ENCODE measurements around the gene TSPAN31. TPM values are rescaled to one million over a fixed set of nuclear protein-coding genes. Genes with fewer than 3 reads are reported as not detected.

The TSPAN31 gene
- total RNA-seq, 2 experiments from 2014 or later = 19.6 to 23.2 TPM

DNA sequence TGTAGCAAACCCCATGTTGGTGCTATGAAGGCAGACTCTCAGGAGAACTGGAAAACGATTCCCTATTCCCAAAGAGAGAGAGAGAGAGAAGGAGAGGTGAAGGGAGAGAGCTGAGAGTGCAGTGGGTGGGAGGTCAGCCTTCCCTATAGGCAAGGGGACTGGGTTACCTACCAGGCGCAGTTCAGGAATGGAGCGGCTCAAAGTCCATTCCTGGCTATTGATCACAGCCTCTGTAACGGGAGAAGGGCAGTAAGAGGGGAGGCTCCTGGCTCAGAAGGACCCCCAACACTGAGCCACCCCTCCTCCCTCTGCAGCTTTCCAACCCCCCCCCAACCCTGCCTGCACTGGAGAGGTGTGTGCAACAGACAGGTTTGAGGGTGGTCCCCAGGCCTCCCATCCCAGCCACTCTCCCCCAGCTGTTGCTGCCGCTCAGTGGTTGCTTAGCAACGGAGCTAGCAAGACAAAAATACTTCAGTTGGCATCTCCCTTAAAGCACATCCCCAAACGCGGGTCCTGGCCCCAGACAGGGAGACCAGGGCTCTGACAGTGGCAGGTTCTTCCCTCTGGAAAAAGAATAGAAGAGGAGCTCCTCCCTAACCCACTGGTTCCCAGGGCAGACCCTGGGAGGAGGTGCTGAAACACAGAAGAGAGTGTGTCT lies 9.5 kb upstream of the TSPAN31 start:
- Mint-ChIP-seq H3K9me3 (no peaks in the 10 kb centered on the region), H3K27ac (no peak overlapping the region), H3K36me3 (peaks cover 40% of the 10 kb centered on the region), H3K4me1 (peaks cover 24% of the 10 kb centered on the region), H3K4me3 (no peak overlapping the region), H3K27me3 (no peaks in the 10 kb centered on the region)
- DNase-seq (no peak), ATAC-seq (ENCODE audit: low read depth) (no peak)
- POLR2A ChIA-PET = no interaction called here

DNA sequence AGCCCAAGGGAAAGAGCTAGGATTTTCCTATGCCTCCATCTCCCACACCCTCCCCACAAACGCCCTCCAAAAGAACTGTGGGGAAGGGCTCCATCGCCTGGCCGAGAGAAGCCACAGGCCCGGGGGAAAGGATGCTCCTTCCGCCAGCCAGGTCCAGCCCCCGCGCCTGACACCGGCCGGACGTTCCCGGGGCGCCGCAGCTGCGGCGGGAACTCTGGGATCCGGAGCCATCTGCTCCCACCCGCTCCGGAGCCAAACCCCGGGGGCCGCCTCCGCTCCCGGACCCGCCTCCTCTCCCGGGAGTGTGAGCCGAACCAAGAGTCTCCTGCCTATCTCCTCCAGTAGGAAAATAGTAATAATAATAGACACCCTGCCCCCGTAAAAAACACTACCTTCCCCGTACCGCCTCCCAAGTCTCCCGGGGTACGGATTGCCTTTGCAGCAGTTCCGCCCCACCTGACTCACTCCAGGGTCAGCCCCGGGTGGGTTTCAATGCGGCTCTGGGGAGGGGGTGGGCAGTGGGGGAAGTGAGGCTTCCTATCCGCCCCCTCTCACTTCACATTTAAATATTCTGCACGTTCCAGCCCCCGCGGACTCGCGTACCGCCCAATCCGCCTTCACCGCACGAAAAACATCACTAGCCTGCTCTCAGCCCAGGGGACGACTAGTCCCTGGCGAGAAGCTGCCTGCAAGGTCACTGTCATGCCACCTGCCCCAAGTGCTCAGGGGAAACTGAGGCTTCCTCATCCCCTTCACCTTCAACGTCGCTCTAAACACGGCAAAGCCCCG lies 8.7 kb upstream of the TSPAN31 start:
- Mint-ChIP-seq H3K27ac (peak overlapping the region; percentile 54), H3K9me3 (no peaks in the 10 kb centered on the region), H3K4me1 (peaks cover 31% of the 10 kb centered on the region), H3K27me3 (no peaks in the 10 kb centered on the region), H3K4me3 (no peak overlapping the region), H3K36me3 (peaks cover 38% of the 10 kb centered on the region)
- DNase-seq = no peak
- POLR2A ChIA-PET = interaction anchor here (0.6 to 1.0 kb wide), 2 partner anchors 9 to 28 kb away, joined by 3 read pairs; no protein-coding TSS in a partner anchor
- no peak for ATAC-seq (ENCODE audit: low read depth)

DNA sequence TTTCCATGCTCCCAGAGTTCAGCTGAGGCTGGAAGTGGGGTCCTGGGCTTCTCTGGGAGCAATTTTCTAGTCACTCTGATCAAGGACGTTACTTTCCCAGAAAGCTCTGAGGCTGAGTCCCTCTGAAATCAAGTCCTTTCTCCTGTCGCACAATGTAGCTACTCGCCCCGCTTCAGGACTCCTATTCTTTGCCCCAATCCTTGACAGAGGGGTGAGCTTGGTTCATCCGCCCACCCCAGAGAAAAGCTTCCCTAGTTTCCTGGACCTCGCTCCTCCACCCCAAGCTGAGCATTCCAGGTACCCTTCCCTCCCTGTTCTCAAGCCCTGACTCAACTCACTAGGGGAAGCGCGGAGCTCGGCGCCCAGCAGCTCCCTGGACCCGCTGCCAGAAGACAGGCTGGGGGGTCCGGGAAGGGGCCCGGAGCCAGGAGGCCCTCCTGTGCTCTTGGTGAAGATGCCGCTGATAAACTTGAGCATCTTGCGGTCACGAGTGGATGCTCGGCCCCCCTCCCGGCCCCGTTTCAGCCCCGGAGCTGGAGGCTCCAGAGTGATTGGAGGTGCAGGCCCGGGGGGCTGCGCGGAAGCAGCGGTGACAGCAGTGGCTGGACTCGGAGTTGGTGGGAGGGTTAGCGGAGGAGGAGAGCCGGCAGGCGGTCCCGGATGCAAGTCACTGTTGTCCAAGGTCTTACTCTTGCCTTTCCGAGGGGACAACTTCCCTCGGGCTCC lies 7.9 kb upstream of the TSPAN31 start:
- Mint-ChIP-seq H3K27me3 (no peaks in the 10 kb centered on the region), H3K36me3 (peaks cover 32% of the 10 kb centered on the region), H3K4me3 (no peak overlapping the region), H3K9me3 (no peaks in the 10 kb centered on the region), H3K4me1 (peaks cover 33% of the 10 kb centered on the region), H3K27ac (peak overlapping the region; percentile 54)
- ATAC-seq (ENCODE audit: low read depth) (no peak), DNase-seq (no peak)
- POLR2A ChIA-PET = interaction anchor here (0.6 to 1.0 kb wide), 2 partner anchors 10 to 29 kb away, joined by 3 read pairs; no protein-coding TSS in a partner anchor

DNA sequence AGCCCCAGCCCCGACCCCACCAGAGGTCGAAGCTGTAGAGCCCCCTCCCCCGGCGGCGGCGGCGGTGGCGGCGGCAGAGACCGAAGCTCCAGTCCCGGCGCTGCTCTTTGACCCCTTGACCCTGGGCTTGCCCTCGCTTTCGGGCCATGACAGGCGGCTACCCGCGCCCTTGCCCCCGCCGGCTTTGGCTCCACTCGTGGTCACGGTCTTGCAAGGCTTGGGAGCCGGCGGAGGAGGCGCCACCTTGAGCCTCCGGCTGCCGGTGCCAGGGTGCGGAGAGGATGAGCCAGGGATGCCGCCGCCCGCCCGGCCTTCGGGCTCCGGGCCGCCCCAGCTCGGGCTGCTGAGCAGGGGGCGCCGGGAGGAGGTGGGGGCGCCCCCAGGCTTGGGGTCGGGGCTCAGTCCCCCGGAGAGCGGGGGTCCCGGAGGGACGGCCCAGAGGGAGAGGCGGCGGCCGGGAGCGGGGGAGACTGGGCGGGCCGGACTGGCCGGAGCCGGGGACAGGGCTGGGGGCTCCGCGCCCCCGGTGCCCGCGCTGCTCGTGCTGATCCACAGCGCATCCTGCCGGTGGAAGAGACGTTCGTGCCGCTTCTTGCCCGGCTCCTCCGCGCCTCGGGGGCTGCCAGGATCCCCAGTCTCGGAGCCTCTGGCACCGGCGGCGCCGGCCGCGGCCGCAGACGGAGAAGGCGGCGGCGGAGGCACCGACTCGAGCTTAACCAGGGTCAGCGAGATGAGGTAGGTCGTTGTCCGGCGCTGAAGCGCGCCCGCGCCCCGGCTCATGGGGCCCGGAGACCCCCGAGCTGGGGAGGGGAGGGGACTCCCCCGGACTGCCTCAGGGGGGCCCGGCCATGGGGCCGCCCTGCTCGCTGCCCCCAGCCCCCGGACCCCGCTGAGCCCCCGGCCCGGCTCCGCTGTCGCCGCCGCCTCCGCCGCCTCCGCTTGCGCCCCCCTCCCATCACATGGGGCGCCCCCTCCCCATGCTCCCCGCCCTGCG lies 7.1 kb upstream of the TSPAN31 start:
- ATAC-seq (ENCODE audit: low read depth) (no peak), DNase-seq (no peak)
- Mint-ChIP-seq H3K27ac (no peak overlapping the region), H3K27me3 (no peaks in the 10 kb centered on the region), H3K36me3 (peaks cover 25% of the 10 kb centered on the region), H3K4me3 (no peak overlapping the region), H3K4me1 (peaks cover 38% of the 10 kb centered on the region), H3K9me3 (no peaks in the 10 kb centered on the region)
- POLR2A ChIA-PET = interaction anchor here (1.0 kb wide), 1 partner anchor 11 kb away, joined by 3 read pairs; no protein-coding TSS in a partner anchor

DNA sequence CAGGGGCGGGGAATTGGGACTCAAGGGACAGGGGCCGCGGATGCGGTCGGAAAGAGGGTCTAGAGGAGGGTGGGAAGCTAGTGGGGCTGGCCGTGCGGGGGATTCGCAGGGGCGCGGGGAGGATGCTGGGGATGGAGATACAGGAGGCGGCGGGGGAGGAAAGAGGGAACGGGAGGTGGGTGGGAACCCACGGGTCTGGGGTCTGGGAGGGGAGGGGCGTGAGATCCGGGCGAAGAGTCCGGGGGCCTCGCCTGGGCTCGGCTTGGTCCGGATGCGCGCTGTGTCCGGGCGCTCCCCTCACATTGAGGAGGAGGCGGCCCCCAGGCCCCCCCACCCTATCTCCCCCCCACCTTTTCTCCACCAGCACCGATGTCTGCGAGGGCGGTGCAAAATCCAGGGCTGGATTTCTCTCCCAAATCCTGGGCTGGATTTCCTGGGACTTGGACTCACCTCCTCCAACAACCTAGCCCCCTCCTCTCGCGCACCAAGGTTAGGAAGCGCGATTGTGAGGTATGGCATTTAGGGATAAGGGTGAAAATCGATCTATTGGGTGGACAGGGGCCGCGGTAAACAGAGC lies 6.1 kb upstream of the TSPAN31 start, which contains the start of gene AGAP2:
Gene AGAP2 (minus strand): TSS at position 82 of the 577 bp plus-strand sequence. CDS start 496 bp downstream, outside the sequence.
- Mint-ChIP-seq H3K4me1 (peaks cover 39% of the 10 kb centered on the region), H3K4me3 (peak within 1 kb of the TSS; percentile 88), H3K9me3 (no peaks in the 10 kb centered on the region), H3K36me3 (peaks cover 21% of the 10 kb centered on the region), H3K27me3 (no peaks in the 10 kb centered on the region), H3K27ac (peak within 1 kb of the TSS; percentile 42)
- POLR2A ChIA-PET = interaction anchor here (1.5 kb wide), 1 partner anchor 7 kb away, joined by 3 read pairs; no protein-coding TSS in a partner anchor
- ATAC-seq (ENCODE audit: low read depth) = no peak
- DNase-seq = no peak

DNA sequence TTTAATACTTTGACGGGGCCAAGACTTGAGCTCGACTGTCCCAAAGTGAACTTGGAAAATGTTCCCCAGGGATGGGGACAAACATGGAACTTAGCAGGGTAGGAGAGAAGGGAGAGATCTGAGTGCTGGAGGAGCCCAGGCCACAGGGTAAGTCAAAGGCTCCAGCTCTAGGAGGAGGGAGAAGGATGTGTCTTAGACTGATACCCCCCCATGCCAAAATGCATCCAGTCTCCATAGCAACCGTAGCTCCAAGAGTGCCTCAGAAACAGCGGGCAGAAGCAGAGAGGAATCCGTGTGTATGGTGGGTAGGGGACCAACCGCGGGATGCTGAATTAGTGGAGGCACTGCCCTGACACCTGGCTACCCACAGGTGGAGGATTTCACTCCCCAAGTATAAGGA lies 5.5 kb upstream of the TSPAN31 start:
- peaks cover 19% of the 10 kb centered on the region for H3K36me3 Mint-ChIP-seq
- POLR2A ChIA-PET = interaction anchor here (1.5 kb wide), 2 partner anchors 8 to 12 kb away, joined by 3 to 4 read pairs; no protein-coding TSS in a partner anchor
- H3K4me3 Mint-ChIP-seq = peak overlapping the region; percentile 88
- peak overlapping the region; percentile 51 for H3K27ac Mint-ChIP-seq
- H3K4me1 Mint-ChIP-seq = peaks cover 46% of the 10 kb centered on the region
- no peaks in the 10 kb centered on the region for H3K9me3 Mint-ChIP-seq
- DNase-seq = no peak
- no peak for ATAC-seq (ENCODE audit: low read depth)
- H3K27me3 Mint-ChIP-seq = no peaks in the 10 kb centered on the region

DNA sequence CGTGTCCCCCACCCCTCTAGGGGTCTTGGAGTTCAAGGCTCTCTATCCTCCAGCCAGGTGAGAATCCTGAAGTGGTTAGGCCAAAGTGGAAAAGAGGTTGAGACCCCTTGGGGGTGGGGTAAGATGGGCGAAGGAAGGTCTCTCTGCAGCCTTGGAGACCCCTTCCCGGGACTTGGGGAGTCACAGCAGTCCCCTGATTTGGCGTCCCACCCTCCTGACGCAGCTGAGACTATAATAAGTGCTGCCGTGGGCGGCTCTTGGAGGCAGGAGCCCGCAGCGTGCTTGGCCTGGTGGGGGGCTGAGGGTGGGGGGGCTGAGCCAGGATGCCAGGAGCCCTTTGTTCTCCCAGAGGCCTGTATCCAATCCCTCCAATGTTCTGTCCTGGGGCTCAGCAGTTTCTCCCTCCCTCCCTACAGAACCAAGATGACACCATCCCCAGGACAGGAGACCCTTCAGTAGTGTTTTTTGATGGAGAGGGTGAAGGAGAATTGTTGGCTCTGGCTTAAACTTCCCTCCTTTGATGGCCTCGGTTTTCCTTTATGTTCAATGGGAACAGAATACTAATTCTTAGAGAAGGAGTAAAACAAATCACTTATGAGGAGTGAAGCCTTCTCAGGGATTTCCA lies 4.8 kb upstream of the TSPAN31 start:
- DNase-seq (no peak), ATAC-seq (ENCODE audit: low read depth) (no peak)
- H3K9me3 Mint-ChIP-seq = no peaks in the 10 kb centered on the region
- peaks cover 17% of the 10 kb centered on the region for H3K36me3 Mint-ChIP-seq
- peak overlapping the region; percentile 51 for H3K27ac Mint-ChIP-seq
- no peaks in the 10 kb centered on the region for H3K27me3 Mint-ChIP-seq
- H3K4me3 Mint-ChIP-seq = peak overlapping the region; percentile 88
- H3K4me1 Mint-ChIP-seq = peaks cover 46% of the 10 kb centered on the region
- POLR2A ChIA-PET = interaction anchor here (0.5 to 1.5 kb wide), 4 partner anchors 9 to 201 kb away, joined by 3 to 4 read pairs (median 3); partner anchors contain the start of gene ATP23

DNA sequence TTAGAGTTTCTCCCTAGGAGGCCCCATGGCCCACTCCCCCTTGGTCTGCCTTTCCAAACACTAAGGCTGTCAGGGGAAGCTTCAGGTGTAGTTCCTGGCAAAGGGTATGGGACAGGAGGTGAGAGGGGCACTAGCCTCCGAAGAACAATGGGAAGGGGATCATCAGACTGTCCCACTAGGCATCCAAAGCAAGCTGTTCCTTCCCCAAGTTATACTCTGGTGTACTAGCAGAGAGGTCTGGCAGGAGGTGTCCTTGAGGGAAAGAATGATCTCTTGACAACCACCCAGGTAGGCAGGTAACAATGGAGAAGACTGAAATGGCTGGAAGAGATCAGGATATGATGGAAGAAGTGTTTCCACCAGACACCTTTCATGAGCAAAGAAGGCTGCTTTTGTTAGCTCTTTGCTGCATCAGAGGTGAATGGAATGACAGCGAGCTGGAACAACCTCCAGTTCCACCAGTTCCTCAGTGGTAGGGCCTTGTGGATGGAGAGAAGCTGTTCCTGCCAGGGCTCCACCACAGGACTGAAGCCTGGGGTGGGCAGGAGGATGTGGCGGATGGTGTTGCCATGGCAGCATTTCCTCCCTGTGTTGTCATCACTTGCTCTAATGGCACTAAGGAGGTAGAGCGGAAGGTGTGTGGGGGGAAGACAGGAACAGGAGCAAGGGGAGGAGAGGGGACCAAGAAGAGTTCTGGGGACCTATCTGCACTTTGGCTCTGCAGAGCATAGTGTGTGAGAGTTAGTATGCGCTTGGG lies 4.0 kb upstream of the TSPAN31 start:
- peak; percentile 59 for ATAC-seq (ENCODE audit: low read depth)
- Mint-ChIP-seq H3K27ac (peak overlapping the region; percentile 84), H3K36me3 (peaks cover 17% of the 10 kb centered on the region), H3K4me1 (peaks cover 49% of the 10 kb centered on the region), H3K9me3 (no peaks in the 10 kb centered on the region), H3K27me3 (no peaks in the 10 kb centered on the region), H3K4me3 (peak overlapping the region; percentile 88)
- POLR2A ChIA-PET = interaction anchor here (0.5 to 2.4 kb wide), 19 partner anchors 8 to 282 kb away, joined by 3 to 10 read pairs (median 4); partner anchors contain the start of genes ATP23, CDK4, CYP27B1 and DCTN2
- peak; percentile 80 for DNase-seq

DNA sequence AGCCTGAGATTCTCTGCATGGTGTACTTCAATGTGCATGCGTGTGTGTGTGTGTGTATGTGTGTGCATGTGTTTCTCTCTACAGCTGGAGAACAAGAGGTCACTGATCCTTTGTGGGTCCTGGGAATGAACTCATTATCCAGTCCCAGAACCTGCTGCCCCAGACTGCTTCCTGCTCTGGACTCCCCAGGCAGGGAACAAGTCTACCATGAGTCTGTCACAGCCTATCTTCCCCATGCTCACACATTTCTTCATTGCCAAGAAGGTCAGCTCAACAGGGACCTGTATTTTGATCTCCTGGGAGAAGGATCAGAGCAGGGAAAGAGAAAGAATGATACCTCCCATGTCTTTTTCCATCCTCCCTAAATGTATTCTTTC lies 3.4 kb upstream of the TSPAN31 start:
- Mint-ChIP-seq H3K27me3 (no peaks in the 10 kb centered on the region), H3K4me3 (peak overlapping the region; percentile 88), H3K4me1 (peaks cover 53% of the 10 kb centered on the region), H3K36me3 (peaks cover 16% of the 10 kb centered on the region), H3K9me3 (no peaks in the 10 kb centered on the region), H3K27ac (peak overlapping the region; percentile 84)
- no peak for DNase-seq
- ATAC-seq (ENCODE audit: low read depth) = no peak
- POLR2A ChIA-PET = interaction anchor here (0.6 to 2.4 kb wide), 19 partner anchors 8 to 381 kb away, joined by 3 to 10 read pairs (median 4); partner anchors contain the start of genes CDK4, CYP27B1, DCTN2 and DDIT3

DNA sequence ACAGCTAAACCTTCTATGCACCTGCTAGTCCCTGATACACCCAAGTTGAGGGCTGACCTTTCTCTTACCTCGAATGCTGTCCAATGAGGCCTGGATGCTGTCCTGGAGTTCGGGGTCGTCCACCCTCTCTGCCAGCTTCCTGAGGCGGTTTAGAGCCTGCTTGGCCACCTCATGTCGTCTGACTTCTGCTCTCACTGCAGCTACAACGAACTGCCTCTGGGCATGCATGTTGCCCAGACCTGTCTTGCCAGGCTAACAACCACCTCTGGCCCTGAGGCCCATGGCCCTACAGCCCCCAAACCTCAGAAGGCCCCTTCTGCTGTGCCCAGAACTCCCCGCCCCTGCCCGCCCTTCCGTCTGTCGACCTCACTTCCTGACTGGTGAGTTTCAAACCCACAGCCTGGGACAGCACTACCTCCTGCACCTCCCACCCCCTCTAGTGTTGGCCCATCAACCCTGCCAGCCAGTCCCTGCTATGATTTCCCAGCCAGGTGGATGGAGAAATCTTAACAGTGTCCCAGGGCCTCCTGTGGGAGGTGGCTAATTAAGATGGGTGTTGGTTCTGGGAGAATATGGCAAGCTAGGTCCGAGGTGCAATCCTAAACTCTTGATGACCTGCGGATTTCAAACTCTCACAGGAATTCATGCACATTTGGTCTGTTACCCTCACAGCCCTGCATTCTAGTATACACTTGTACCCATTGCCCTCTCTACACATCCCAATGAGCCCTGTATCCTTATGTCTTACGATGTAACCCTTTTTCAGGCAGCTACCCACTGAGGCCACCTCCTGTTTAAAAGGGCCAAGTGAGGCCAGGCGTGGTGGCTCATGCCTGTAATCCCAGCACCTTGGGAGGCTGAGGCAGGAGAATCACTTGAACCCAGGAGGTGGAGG lies 2.7 kb upstream of the TSPAN31 start:
- Mint-ChIP-seq H3K4me1 (peaks cover 48% of the 10 kb centered on the region), H3K27me3 (no peaks in the 10 kb centered on the region), H3K4me3 (peak overlapping the region; percentile 88), H3K9me3 (no peaks in the 10 kb centered on the region), H3K36me3 (peaks cover 10% of the 10 kb centered on the region), H3K27ac (peak overlapping the region; percentile 84)
- peak; percentile 65 for ATAC-seq (ENCODE audit: low read depth)
- peak; percentile 73 for DNase-seq
- POLR2A ChIA-PET = interaction anchor here (0.6 to 2.4 kb wide), 17 partner anchors 9 to 382 kb away, joined by 3 to 10 read pairs (median 4); partner anchors contain the start of genes CDK4, CYP27B1, DCTN2 and DDIT3

All from activated naive CD8-positive, alpha-beta T cell treated with anti-CD3 and anti-CD28 coated beads, Interleukin-2, amount 10 ng/mL, durations not matched to agents 7 days and 5 days (primary cell).